GM12878 (cell line): Measurements from ENCODE around the gene RSF1. TPM values are rescaled to one million over a fixed set of nuclear protein-coding genes. Genes with fewer than 3 reads are reported as not detected.

ENCODE experiments used
- ATAC-seq: fragments of 200-7000 bp; cut with Tn5 transposase; 3 replicates; pipeline ENCODE4 v1.9.1; 2020; ENCODE audit warnings: mild to moderate bottlenecking, moderate library complexity
- BruUV-seq: library from RNA; stranded (reverse); fragments of 400-500 nt; replicated peaks from 2 replicates; lab custom pipeline; 2021; lab: Mats Ljungman, UMichigan
- CTCF ChIA-PET: fragments of 300-600 bp; sonication (Branson Sonifier 250); formaldehyde crosslinking; extraction: SDS; loops from one replicate; lab custom pipeline; 2021; ENCODE audit warnings: inconsistent platforms; lab: Yijun Ruan, JAX
- POLR2A ChIA-PET: fragments of 350-600 bp; formaldehyde crosslinking; extraction: SDS; loops from one replicate; lab custom pipeline; 2021; ENCODE audit warnings: inconsistent platforms; lab: Charles Lee
- RAD21 ChIA-PET: fragments of 300-600 bp; sonication (Branson Sonifier 250); formaldehyde crosslinking; loops from one replicate; lab custom pipeline; 2023; ENCODE audit warnings: antibody characterized with exemption; ENCODE audit not compliant: unreplicated experiment; lab: Charles Lee
- SMC1A ChIA-PET: fragments of 300-600 bp; sonication (Branson Sonifier 250); formaldehyde crosslinking; loops from one replicate; lab custom pipeline; 2023; ENCODE audit not compliant: unreplicated experiment, uncharacterized antibody; lab: Charles Lee
- DNase-seq: peaks from one replicate; pipeline ENCODE4 v3.0.0-alpha.2; 2011; ENCODE audit warnings: low read depth, low spot score
- FAIRE-seq: peaks from 3 replicates; lab custom pipeline; 2011; peaks lifted over from hg19 to GRCh38; lab: Jason Lieb, UNC
- H2AFZ ChIP-seq: 2 replicates; pipeline ENCODE4 v1.6.0; 2011; ENCODE audit warnings: low read depth, low read length, control low read depth; ENCODE audit not compliant: control insufficient read depth
- H3K27ac ChIP-seq: 2 replicates; pipeline ENCODE4 v1.5.1; 2011; ENCODE audit warnings: control low read depth; ENCODE audit not compliant: control insufficient read depth, insufficient read depth
- H3K27me3 ChIP-seq, 2 experiments: replicated peaks in 1 of 2; 2 replicates each; pipeline versions ENCODE4 v1.6.0 to v1.6.1; 2011; ENCODE audit warnings: low read length in 1 of 2; ENCODE audit not compliant: control insufficient read depth in 2 of 2, insufficient read depth in 2 of 2
- H3K36me3 ChIP-seq, 2 experiments: 2 replicates each; pipeline ENCODE4 v1.5.1; 2011; ENCODE audit warnings: low read length in 1 of 2; ENCODE audit not compliant: control insufficient read depth in 2 of 2, insufficient read depth in 2 of 2
- H3K4me1 ChIP-seq: 2 replicates; pipeline ENCODE4 v1.6.1; 2011; ENCODE audit warnings: mild to moderate bottlenecking, low read length, moderate library complexity, mixed read lengths; ENCODE audit not compliant: control insufficient read depth, insufficient read depth
- H3K4me2 ChIP-seq: 2 replicates; pipeline ENCODE4 v1.6.0; 2011; ENCODE audit warnings: control low read depth; ENCODE audit not compliant: control insufficient read depth, insufficient read depth
- H3K4me3 ChIP-seq: fragments of 200-600 bp; sonication (generic); 2 replicates; pipeline ENCODE4 v1.5.1; 2016
- H3K79me2 ChIP-seq: 2 replicates; pipeline ENCODE4 v1.6.0; 2011; ENCODE audit warnings: low read length; ENCODE audit not compliant: control insufficient read depth, insufficient read depth
- H3K9ac ChIP-seq: 2 replicates; pipeline ENCODE4 v1.8.0; 2011; ENCODE audit warnings: low read length, control low read depth, mixed read lengths; ENCODE audit not compliant: control insufficient read depth, insufficient read depth
- H3K9me3 ChIP-seq: replicated peaks from 3 replicates; pipeline ENCODE4 v1.5.1; 2011; ENCODE audit warnings: mild to moderate bottlenecking, low read length; ENCODE audit not compliant: control insufficient read depth, insufficient read depth
- H4K20me1 ChIP-seq: 2 replicates; pipeline ENCODE4 v1.6.0; 2011; ENCODE audit not compliant: control insufficient read depth, insufficient read depth
- DPF2 ChIP-seq: fragments of 450-650 bp; IDR thresholded peaks from 2 replicates; pipeline ENCODE4 v1.6.1; 2017; ENCODE audit warnings: mild to moderate bottlenecking
- FOS ChIP-seq: IDR thresholded peaks from 3 replicates; pipeline ENCODE4 v1.6.1; 2011; ENCODE audit warnings: borderline replicate concordance; ENCODE audit not compliant: insufficient read length; ENCODE audit errors: extremely low read depth
- GATAD2B ChIP-seq: fragments of 450-650 bp; conservative IDR thresholded peaks from 2 replicates; pipeline ENCODE4 v1.6.1; 2017; ENCODE audit warnings: low read depth, mild to moderate bottlenecking, moderate library complexity
- MTA2 ChIP-seq: fragments of 450-650 bp; IDR thresholded peaks from 2 replicates; pipeline ENCODE4 v1.6.1; 2016; ENCODE audit warnings: low read depth, mild to moderate bottlenecking, moderate library complexity
- NBN ChIP-seq: fragments of 450-650 bp; IDR thresholded peaks from 2 replicates; pipeline ENCODE4 v1.6.1; 2016
- NFXL1 ChIP-seq: fragments of 450-650 bp; IDR thresholded peaks from 2 replicates; pipeline ENCODE4 v1.6.1; 2017; ENCODE audit warnings: antibody characterized with exemption, mild to moderate bottlenecking, borderline replicate concordance
- PAX5 ChIP-seq: IDR thresholded peaks from 2 replicates; pipeline ENCODE4 v1.6.1; 2011; ENCODE audit warnings: low read depth, low read length, borderline replicate concordance
- RFX5 ChIP-seq: IDR thresholded peaks from 2 replicates; pipeline ENCODE4 v1.6.1; 2011; ENCODE audit warnings: low read depth, low read length, improper control_type of control experiment
- SREBF1 ChIP-seq: IDR thresholded peaks from 2 replicates; pipeline ENCODE4 v1.6.1; 2012; ENCODE audit warnings: mild to moderate bottlenecking, low read length
- STAT3 ChIP-seq: IDR thresholded peaks from 2 replicates; pipeline ENCODE4 v1.6.1; 2011; ENCODE audit warnings: low read depth, low read length, improper control_type of control experiment
- ZBED1 ChIP-seq: IDR thresholded peaks from 2 replicates; pipeline ENCODE4 v1.6.1; 2016; ENCODE audit warnings: borderline replicate concordance
- WGBS: methylation state at CpG from one replicate; pipeline ENCODE4 v1.1.6; 2016; ENCODE audit warnings: low lambda C conversion rate; ENCODE audit not compliant: insufficient replicate concordance, insufficient coverage; ENCODE audit errors: missing lambda C conversion rate; 5-methylcytosine and 5-hydroxymethylcytosine counted together
- in situ Hi-C: fragments of 300-500 bp; cut with MboI; formaldehyde crosslinking; loops from 9 replicates; pipeline ENCODE4 v1.14.3; 2018; ENCODE audit warnings: mixed read lengths
- intact Hi-C: fragments of 100-400 bp; cut with micrococcal nuclease; formaldehyde crosslinking; loops from one replicate; pipeline ENCODE4 v1.14.2; 2022; ENCODE audit not compliant: unreplicated experiment
- polyA plus RNA-seq, 11 experiments: library from polyadenylated mRNA; depleted of rRNA in 4 of 11; unstranded in 6 of 11; stranded (reverse) in 5 of 11; fragments of >200 nt; fragmentation: Nextera tagmentation in 4 of 11; fragmentation: Illumina TruSeq in 1 of 11; extraction: Ambion mirVana in 4 of 11; extraction: Trizol in 1 of 11; gene quantifications; 1 replicate in 1 of 11; 2 replicates in 10 of 11; pipeline versions ENCODE4 v1.2.1 to v1.2.3, GENCODE V29; 2011 to 2016; ENCODE audit warnings: inconsistent platforms in 2 of 11, missing spikeins in 2 of 11, low read depth in 1 of 11
- total RNA-seq, 4 experiments: library from RNA; depleted of rRNA in 3 of 4; stranded (reverse); fragments of >200 nt in 3 of 4; fragmentation: Illumina TruSeq in 1 of 4; extraction: Trizol in 1 of 4; gene quantifications; 2 replicates each; pipeline versions ENCODE4 v1.2.1 to v1.2.3, GENCODE V29; 2013 to 2021
- TF ChIP-seq, protein P1 (sequence below): IDR thresholded peaks from 2 replicates; pipeline ENCODE4 v1.6.1; 2012; ENCODE audit warnings: improper control_type of control experiment, low read depth, low read length; ENCODE audit not compliant: insufficient replicate concordance

The RSF1 gene
- total and polyA plus RNA-seq, 10 of the 15 experiments (the other 5 are each of a cell fraction or from before 2014, with no cell fraction given): 9.0 to 45.3 (median 30.0) TPM

- no peaks in the 10 kb centered on the region for H3K9me3 ChIP-seq
- no peak overlapping the region for H3K4me3 ChIP-seq
- no peak for FAIRE-seq
- TF ChIP-seq, protein P1, sequence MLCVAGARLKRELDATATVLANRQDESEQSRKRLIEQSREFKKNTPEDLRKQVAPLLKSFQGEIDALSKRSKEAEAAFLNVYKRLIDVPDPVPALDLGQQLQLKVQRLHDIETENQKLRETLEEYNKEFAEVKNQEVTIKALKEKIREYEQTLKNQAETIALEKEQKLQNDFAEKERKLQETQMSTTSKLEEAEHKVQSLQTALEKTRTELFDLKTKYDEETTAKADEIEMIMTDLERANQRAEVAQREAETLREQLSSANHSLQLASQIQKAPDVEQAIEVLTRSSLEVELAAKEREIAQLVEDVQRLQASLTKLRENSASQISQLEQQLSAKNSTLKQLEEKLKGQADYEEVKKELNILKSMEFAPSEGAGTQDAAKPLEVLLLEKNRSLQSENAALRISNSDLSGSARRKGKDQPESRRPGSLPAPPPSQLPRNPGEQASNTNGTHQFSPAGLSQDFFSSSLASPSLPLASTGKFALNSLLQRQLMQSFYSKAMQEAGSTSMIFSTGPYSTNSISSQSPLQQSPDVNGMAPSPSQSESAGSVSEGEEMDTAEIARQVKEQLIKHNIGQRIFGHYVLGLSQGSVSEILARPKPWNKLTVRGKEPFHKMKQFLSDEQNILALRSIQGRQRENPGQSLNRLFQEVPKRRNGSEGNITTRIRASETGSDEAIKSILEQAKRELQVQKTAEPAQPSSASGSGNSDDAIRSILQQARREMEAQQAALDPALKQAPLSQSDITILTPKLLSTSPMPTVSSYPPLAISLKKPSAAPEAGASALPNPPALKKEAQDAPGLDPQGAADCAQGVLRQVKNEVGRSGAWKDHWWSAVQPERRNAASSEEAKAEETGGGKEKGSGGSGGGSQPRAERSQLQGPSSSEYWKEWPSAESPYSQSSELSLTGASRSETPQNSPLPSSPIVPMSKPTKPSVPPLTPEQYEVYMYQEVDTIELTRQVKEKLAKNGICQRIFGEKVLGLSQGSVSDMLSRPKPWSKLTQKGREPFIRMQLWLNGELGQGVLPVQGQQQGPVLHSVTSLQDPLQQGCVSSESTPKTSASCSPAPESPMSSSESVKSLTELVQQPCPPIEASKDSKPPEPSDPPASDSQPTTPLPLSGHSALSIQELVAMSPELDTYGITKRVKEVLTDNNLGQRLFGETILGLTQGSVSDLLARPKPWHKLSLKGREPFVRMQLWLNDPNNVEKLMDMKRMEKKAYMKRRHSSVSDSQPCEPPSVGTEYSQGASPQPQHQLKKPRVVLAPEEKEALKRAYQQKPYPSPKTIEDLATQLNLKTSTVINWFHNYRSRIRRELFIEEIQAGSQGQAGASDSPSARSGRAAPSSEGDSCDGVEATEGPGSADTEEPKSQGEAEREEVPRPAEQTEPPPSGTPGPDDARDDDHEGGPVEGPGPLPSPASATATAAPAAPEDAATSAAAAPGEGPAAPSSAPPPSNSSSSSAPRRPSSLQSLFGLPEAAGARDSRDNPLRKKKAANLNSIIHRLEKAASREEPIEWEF: no peak
- TF ChIP-seq FOS (no peak), GATAD2B (no peak), ZBED1 (no peak), NBN (no peak), SREBF1 (no peak), DPF2 (no peak), PAX5 (no peak), RFX5 (no peak), STAT3 (no peak), NFXL1 (no peak), MTA2 (no peak)
- ChIA-PET RAD21 (no interaction called here), SMC1A (no interaction called here), POLR2A (no interaction called here), CTCF (no interaction called here)
- no peak overlapping the region for H3K27ac ChIP-seq
- H3K79me2 ChIP-seq: peaks cover 39% of the 10 kb centered on the region
- WGBS: 56% methylated on average over 4 of the region's 4 CpGs
- no peak for ATAC-seq
- BruUV-seq: no TSS peak
- in situ Hi-C loops: no loop called here
- peaks cover 0 to 10% of the 10 kb centered on the region in 2 experiments; a peak in 2 of 4 replicates for H3K36me3 ChIP-seq
- H3K27me3 ChIP-seq: no peaks in the 10 kb centered on the region
- no peak overlapping the region for H2AFZ ChIP-seq
- H3K4me1 ChIP-seq: no peaks in the 10 kb centered on the region
- DNase-seq: no peak
- no peaks in the 10 kb centered on the region; the same call in none of the 2 replicates for H4K20me1 ChIP-seq
- intact Hi-C loops: no loop called here
- no peak overlapping the region for H3K9ac ChIP-seq
- no peak overlapping the region for H3K4me2 ChIP-seq
Observed at GRCh38 chr11:77771135-77771534, 49.4 kb downstream of the RSF1 start.
